ENCODE data around the gene HSPB6. TPM values are rescaled to one million over a fixed set of nuclear protein-coding genes. Genes with fewer than 3 reads are reported as not detected.

The HSPB6 gene
- total RNA-seq, 4 donors from 2014 or later = 107 to 203 (median 128) TPM

- ATAC-seq (ENCODE audit: low FRiP score) = peak; percentile 89
- no peak for TF ChIP-seq CTCF (IDR thresholded peaks at IDR 0.05)
- DNase-seq (ENCODE audit: low spot score) = peak; percentile 94
These were observed 1.1 kb upstream of the HSPB6 start, which contains the start of gene PROSER3 for GRCh38 chr19:35757749-35758608. PROSER3 (plus strand) TSS chr19:35758176; CDS start chr19:35758216, 40 bp downstream.

- peak; percentile 53 for DNase-seq (ENCODE audit: low spot score)
- peak; percentile 79 for ATAC-seq (ENCODE audit: low FRiP score)
- TF ChIP-seq CTCF (IDR thresholded peaks at IDR 0.05) = no peak
These were observed 461 bp upstream of the HSPB6 start for GRCh38 chr19:35757231-35757748.

GRCh38 chr19:35755550-35756376 is 1.1 kb downstream of the HSPB6 start:
- DNase-seq (ENCODE audit: low spot score) (peak; percentile 36), ATAC-seq (ENCODE audit: low FRiP score) (peak; percentile 33)
- TF ChIP-seq CTCF (IDR thresholded peaks at IDR 0.05) = no peak

- ATAC-seq (ENCODE audit: low FRiP score) (no peak), DNase-seq (ENCODE audit: low spot score) (no peak)
- TF ChIP-seq CTCF (IDR thresholded peaks at IDR 0.05) = no peak
These were observed 1.7 kb downstream of the HSPB6 start for GRCh38 chr19:35755131-35755549.

GRCh38 chr19:35754370-35755130 is 2.3 kb downstream of the HSPB6 start:
- DNase-seq (ENCODE audit: low spot score) (no peak), ATAC-seq (ENCODE audit: low FRiP score) (no peak)
- no peak for TF ChIP-seq CTCF (IDR thresholded peaks at IDR 0.05)

- no peak for TF ChIP-seq CTCF (IDR thresholded peaks at IDR 0.05)
- DNase-seq (ENCODE audit: low spot score) = no peak
- ATAC-seq (ENCODE audit: low FRiP score) = no peak
These were observed 3.0 kb downstream of the HSPB6 start for GRCh38 chr19:35753634-35754369.
